GM18499 (cell line): ENCODE results near the gene TGFBR1.
A peak's percentile ranks its signal among the peaks of the same experiment; 100 is the strongest.

Source experiments
- ATAC-seq: cut with Tn5 transposase; IDR thresholded peaks from one replicate; pipeline ENCODE4 v1.9.1; 2021; ENCODE audit warnings: moderate number of reproducible peaks; ENCODE audit not compliant: insufficient read depth, unreplicated experiment

TGFBR1 gene

DNA sequence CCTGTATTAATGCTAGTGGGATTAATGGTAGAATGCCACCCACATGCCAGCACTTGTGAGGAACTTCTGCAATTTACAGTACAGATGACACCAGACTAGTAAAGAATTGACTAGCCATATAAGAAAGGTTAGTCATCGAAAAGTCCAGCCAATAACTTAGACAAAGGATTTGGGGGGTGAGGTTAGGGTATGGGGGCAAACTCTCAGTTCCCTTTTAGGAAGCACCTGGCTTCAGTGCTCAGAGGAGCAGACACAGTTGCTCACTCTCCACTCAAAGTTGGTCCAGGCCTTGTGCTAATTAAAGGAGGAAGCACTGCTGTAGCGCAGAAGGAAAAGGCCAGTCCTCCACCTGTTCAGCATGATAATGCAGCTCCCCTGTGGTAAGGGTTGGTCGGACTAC lies 25.2 kb downstream of the TGFBR1 start:
- peak; percentile 54 for ATAC-seq

DNA sequence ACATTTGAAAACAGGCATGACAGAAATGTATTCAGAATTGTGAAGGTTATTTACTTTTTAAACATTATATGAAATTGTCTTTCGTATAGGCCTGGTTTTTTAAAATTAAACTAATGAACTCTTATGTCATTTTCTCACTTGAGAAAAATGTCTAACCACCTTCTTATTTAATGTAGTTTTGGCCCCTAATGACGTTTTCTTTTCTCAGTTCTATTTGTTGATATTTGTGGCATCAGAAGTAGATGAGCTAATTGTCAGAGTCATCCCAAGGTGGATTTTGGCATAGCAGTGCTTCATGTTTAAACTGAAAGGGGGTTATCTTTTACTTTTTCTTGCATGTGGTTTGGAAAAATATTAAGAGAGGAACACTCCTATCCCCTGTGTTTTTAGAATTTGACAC lies 28.2 kb downstream of the TGFBR1 start:
- no peak for ATAC-seq

- no peak for ATAC-seq
Measured at GRCh38 chr9:99134893-99135341, 30.0 kb downstream of the TGFBR1 start.

GRCh38 chr9:99135456-99135855 lies 30.5 kb downstream of the TGFBR1 start:
- no peak for ATAC-seq

DNA sequence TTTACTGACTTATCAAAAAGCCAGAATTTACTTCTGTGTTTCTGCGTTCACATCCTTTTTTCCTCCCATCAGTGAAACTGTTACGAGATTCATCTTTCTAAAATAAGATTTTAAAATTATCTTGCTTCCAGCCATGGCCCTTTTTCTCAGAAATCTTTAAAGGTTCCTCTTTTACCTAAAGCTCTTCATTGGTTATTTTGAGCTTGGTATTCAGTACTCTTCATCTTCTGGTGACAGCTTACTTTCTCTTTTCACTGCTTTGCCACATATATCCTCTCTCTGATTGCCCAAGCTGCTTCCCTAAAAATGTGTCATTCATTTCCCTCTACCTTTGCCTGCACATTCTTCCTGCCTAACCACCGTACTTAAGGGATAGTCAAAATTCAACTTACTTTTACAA lies 32.3 kb downstream of the TGFBR1 start:
- no peak for ATAC-seq

GRCh38 chr9:99137891-99138290 lies 33.0 kb downstream of the TGFBR1 start:
- ATAC-seq = no peak

- ATAC-seq = no peak
Measured at GRCh38 chr9:99138424-99139284, 33.7 kb downstream of the TGFBR1 start.

- no peak for ATAC-seq
Measured at GRCh38 chr9:99139868-99140267, 35.0 kb downstream of the TGFBR1 start.

- ATAC-seq = no peak
Measured at GRCh38 chr9:99140685-99141314, 35.9 kb downstream of the TGFBR1 start.

DNA sequence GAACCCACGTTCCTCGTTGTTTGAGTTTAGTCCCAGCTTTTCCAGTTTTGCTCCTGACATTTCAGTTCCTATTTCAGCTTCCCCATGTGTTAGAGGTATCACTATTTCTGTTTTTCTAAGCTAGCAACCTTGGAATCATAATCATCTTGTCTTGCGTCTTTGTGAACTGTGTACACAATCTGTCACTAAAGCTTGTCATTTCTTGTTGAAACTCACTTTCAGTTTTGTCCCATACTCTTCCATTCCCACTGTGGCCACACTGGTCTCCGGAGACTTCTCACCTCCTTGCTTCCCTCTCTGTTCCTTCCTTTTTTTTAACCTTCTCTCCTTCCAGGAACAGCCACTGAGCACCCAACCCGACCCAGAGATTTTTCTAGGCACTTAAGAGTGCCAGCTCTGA lies 36.9 kb downstream of the TGFBR1 start:
- ATAC-seq = no peak

DNA sequence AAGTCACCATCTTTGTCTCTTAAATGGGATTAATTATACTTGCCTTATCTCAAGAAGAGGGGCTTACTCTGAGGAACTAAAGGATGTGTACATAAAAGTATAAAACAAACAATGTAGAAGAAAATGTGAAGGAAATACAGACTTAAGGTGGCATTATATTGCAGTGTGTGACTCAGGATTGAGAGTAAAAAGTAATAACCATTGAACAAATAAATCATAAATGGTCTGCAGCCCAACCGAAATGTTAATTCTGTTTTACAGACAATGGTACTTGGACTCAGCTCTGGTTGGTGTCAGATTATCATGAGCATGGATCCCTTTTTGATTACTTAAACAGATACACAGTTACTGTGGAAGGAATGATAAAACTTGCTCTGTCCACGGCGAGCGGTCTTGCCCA lies 37.4 kb downstream of the TGFBR1 start:
- no peak for ATAC-seq

DNA sequence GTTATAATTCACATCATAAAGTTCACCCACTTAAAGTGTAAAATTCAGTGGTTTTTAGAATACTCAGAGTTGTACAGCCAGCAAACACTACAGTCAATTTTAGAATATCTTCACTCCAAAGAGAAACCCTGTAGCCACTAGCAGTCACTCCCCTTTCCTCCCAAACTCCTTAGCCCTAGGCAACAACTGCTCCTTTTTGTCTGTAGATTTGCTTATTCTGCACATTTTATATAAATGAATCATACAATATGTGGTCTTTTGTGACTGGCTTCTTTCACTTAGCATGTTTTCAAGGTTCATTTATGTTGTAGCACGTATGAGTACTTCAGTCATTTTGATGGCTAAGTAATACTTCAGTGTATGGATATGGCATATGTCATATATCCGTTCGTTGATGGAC lies 38.7 kb downstream of the TGFBR1 start:
- no peak for ATAC-seq

DNA sequence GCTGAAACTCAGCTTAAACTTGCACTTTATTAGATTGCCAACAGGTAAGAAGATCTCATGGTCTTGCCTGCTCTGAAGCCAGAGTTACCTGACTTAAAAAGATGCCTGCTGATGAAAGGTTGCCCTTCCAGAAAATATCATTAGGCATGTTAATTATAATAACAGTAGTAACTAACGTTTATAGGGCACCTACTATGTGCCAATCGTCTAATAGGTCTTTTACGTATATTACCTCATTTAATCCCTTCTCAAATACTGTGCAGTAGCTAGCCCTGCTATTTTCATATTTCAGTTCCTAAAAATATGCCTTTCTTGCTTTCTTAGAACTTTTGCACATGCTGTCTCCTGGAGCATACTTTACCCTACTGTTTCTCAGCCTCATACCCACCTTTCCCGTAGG lies 40.1 kb downstream of the TGFBR1 start:
- ATAC-seq = no peak

DNA sequence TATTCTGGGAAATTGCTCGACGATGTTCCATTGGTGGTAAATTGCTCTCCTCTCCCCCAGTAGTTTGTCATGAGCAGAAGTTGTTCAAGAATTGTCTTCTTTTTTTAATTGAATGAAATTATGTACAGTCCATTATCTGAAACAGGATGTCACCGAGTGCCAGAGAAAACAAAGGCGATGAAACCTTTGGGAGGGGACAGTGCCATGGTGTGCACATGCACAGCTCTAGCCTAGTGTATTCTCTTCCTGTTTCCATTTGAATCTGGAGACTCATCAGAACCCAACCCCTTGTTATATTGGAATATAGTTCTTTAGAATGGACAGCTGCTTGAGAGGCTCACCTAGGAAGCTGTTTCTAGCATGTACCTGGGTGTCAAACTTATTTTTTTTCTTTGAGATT lies 41.7 kb downstream of the TGFBR1 start:
- no peak for ATAC-seq

DNA sequence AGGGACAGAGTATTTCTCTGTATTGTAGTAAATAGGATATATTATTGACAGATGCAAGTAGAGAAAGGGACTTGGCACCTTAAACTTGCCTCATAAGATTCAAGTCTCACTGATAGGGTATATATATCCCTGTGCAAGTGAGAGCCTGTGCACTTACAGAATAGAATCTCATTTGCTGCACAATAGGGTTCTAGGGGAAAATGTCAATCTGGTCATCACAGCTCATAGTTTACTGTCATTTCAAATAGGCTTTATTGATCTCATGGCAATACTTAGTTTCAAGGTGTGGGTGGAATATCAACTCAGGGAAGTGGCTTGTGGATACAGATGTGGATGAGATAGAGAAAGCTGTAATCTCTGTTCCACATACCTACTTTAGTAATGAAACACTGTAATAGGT lies 42.3 kb downstream of the TGFBR1 start:
- no peak for ATAC-seq

DNA sequence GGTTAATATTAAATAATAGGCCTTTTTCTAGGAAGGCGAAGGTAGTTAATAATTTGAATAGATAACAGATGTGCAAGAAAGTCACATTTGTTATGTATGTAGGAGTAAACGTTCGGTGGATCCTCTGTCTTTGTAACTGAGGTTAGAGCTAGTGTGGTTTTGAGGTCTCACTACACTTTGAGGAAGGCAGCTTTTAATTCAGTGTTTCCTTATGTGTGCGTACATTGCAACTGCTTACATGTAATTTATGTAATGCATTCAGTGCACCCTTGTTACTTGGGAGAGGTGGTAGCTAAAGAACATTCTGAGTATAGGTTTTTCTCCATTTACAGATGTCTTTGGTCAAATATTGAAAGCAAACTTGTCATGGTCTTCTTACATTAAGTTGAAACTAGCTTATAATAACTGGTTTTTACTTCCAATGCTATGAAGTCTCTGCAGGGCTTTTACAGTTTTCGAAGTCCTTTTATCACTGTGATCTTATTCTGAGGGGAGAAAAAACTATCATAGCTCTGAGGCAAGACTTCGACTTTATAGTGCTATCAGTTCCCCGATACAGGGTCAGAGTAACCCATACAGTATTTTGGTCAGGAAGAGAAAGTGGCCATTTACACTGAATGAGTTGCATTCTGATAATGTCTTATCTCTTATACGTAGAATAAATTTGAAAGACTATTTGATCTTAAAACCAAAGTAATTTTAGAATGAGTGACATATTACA lies 45.7 kb downstream of the TGFBR1 start:
- ATAC-seq = no peak

GRCh38 chr9:99154356-99154755 lies 49.4 kb downstream of the TGFBR1 start:
- ATAC-seq = no peak

DNA sequence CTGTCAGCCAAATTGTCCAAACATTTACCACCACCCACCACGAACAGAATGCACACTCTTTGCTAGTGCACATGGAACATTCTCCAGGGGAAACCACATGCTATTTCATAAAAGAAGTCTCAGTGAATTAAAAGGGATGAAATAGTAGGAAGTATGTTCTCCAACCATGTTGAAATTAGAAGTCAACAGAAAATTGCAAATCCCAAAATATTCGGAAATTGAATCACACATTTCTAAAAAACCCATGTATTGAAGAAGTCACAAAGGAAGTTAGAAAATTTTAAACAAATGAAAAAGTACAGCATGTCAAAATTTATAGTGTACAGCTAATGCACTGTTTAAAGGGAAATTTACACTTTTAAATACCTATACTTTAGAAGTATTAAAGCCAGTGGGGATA lies 50.8 kb downstream of the TGFBR1 start:
- no peak for ATAC-seq

DNA sequence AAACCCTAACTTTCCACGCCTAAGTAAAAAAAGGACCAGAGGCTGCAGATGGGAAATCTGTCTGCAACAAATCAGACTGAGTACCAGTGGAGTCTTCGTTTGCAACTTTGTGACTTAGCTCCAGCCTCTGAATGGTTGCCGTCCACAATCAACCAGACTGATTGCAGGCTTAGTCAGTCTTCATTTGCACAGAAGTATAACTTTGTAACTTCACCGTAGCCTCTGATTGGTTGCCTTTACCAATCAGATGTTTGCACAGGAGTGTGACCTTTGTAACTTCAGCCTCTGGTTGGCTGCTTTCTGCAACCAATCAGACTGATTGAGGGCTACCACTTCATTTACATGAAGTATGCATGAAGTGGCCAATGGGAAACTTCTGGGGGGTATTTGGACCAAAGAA lies 53.7 kb downstream of the TGFBR1 start:
- ATAC-seq = no peak

GRCh38 chr9:99160173-99160572 lies 55.3 kb downstream of the TGFBR1 start:
- ATAC-seq = no peak

DNA sequence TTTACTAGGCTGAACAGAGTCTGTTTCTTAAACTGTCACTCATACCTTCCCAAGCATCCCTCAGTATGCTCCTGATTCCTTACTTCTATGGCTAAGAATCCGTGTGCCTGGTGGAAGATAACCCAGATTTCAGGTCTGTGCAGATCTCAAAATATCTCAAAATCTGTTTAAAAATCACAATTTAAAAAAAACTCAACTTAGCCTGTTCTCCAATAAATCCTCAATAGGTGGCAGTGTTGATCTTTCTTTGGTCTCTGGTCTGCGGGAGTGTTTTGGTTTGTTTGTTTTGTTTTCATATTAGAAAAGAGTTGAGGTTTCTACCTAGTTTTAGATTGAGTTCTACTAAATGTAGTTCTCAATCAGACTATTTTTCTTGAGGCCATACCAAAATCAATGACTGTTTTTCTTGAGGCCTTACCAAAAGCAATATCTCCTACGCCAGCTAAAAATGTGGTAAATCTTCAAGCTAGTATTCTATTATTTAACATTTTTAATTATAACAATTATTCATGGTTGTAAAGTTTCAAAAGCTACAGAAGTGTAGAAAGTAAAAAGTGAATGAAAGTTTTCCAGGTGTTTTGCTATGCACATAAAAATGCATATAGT lies 57.9 kb downstream of the TGFBR1 start:
- ATAC-seq = no peak
